H1 (cell line): Measurements from ENCODE around the gene ZNF316. TPM values are rescaled to one million over a fixed set of nuclear protein-coding genes. Genes with fewer than 3 reads are reported as not detected.
A peak's percentile ranks its signal among the peaks of the same experiment; 100 is the strongest.

ENCODE experiments used
- CTCF ChIA-PET: fragments of 300-600 bp; sonication (Branson Sonifier 250); formaldehyde crosslinking; loops from one replicate; lab custom pipeline; 2021; ENCODE audit not compliant: partially characterized antibody; lab: Charles Lee
- POLR2A ChIA-PET: fragments of 300-600 bp; sonication (Branson Sonifier 250); formaldehyde crosslinking; loops from one replicate; lab custom pipeline; 2021; ENCODE audit warnings: inconsistent platforms; ENCODE audit not compliant: partially characterized antibody; lab: Charles Lee
- DNase-seq, 2 experiments: peaks; one replicate each; pipeline versions ENCODE4 v3.0.0 to v3.0.0-alpha.2; 2010 to 2022; ENCODE audit warnings: low spot score in 2 of 2, low read depth in 1 of 2, mixed read lengths in 1 of 2
- FAIRE-seq: peaks from 2 replicates; lab custom pipeline; 2011; peaks lifted over from hg19 to GRCh38; lab: Jason Lieb, UNC
- H2AFZ ChIP-seq: 2 replicates; pipeline ENCODE4 v1.8.1; 2012; ENCODE audit warnings: low read length, inconsistent platforms
- H2AK5ac ChIP-seq: 2 replicates; pipeline ENCODE4 v1.6.1; 2013; ENCODE audit warnings: low read depth, low read length
- H2BK120ac ChIP-seq: replicated peaks from 2 replicates; pipeline ENCODE3; 2013; ENCODE audit warnings: low read depth, low read length, inconsistent platforms
- H2BK12ac ChIP-seq: 2 replicates; pipeline ENCODE4 v1.6.1; 2013; ENCODE audit warnings: low read depth, low read length
- H2BK15ac ChIP-seq: 2 replicates; pipeline ENCODE4 v1.6.1; 2013; ENCODE audit warnings: low read length
- H2BK20ac ChIP-seq: 2 replicates; pipeline ENCODE4 v1.6.1; 2013; ENCODE audit warnings: low read length
- H2BK5ac ChIP-seq: 2 replicates; pipeline ENCODE4 v1.6.1; 2013; ENCODE audit warnings: low read depth, low read length
- H3K14ac ChIP-seq: 2 replicates; pipeline ENCODE4 v1.6.1; 2013; ENCODE audit warnings: inconsistent platforms; ENCODE audit not compliant: insufficient read length
- H3K18ac ChIP-seq: 2 replicates; pipeline ENCODE4 v1.6.1; 2013; ENCODE audit warnings: low read length; ENCODE audit errors: extremely low read depth
- H3K23ac ChIP-seq: 2 replicates; pipeline ENCODE4 v1.6.1; 2013; ENCODE audit warnings: inconsistent platforms; ENCODE audit not compliant: insufficient read length
- H3K23me2 ChIP-seq: 2 replicates; pipeline ENCODE4 v1.6.1; 2013; ENCODE audit warnings: low read depth, low read length
- H3K27ac ChIP-seq: 2 replicates; pipeline ENCODE4 v1.6.1; 2011; ENCODE audit warnings: low read depth, low read length, inconsistent platforms
- H3K27me3 ChIP-seq, 4 experiments: replicated peaks in 1 of 4; 1 replicate in 1 of 4; 2 replicates in 3 of 4; pipeline versions ENCODE4 v1.6.1 to v1.8.1; 2011 to 2013; ENCODE audit warnings: low read length in 3 of 4, mild to moderate bottlenecking in 3 of 4, inconsistent platforms in 2 of 4, mixed read lengths in 2 of 4, moderate library complexity in 1 of 4; ENCODE audit not compliant: control insufficient read depth in 3 of 4, insufficient read depth in 3 of 4; ENCODE audit errors: extremely low read depth in 1 of 4
- H3K36me3 ChIP-seq, 4 experiments: 2 replicates each; pipeline versions ENCODE4 v1.6.1 to v1.8.1; 2011 to 2013; ENCODE audit warnings: mild to moderate bottlenecking in 4 of 4, low read length in 3 of 4, moderate library complexity in 2 of 4, control low read depth in 1 of 4, inconsistent platforms in 1 of 4; ENCODE audit not compliant: insufficient read depth in 4 of 4, control insufficient read depth in 2 of 4
- H3K4ac ChIP-seq: replicated peaks from 2 replicates; pipeline ENCODE3; 2013; ENCODE audit warnings: low read length, low read depth, mixed read lengths, inconsistent platforms; ENCODE audit not compliant: insufficient read length
- H3K4me1 ChIP-seq, 4 experiments: replicated peaks in 1 of 4; 1 replicate in 1 of 4; 2 replicates in 3 of 4; pipeline versions ENCODE4 v1.6.1 to v1.8.1; 2011 to 2013; ENCODE audit warnings: low read length in 3 of 4, inconsistent platforms in 2 of 4, mixed read lengths in 1 of 4; ENCODE audit not compliant: insufficient read depth in 4 of 4, control insufficient read depth in 3 of 4
- H3K4me2 ChIP-seq, 2 experiments: 2 replicates each; pipeline versions ENCODE4 v1.6.1 to v1.8.1; 2011 to 2013; ENCODE audit warnings: low read depth in 2 of 2, low read length in 2 of 2, control low read depth in 1 of 2, inconsistent platforms in 1 of 2, mild to moderate bottlenecking in 1 of 2; ENCODE audit not compliant: insufficient read depth in 1 of 2
- H3K4me3 ChIP-seq, 4 experiments: fragments of 200-600, 300-600 bp in 1 of 4; sonication (generic), shearing (Covaris generic), sonication (Bioruptor Twin) in 1 of 4; 2 replicates each; pipeline versions ENCODE4 v1.5.1 to v1.8.1; 2011 to 2016; ENCODE audit warnings: low read length in 4 of 4, low read depth in 3 of 4, control low read depth in 2 of 4, inconsistent platforms in 2 of 4, mild to moderate bottlenecking in 2 of 4, mixed read lengths in 1 of 4, moderate library complexity in 1 of 4; ENCODE audit not compliant: insufficient read depth in 2 of 4; ENCODE audit errors: extremely low read depth in 1 of 4
- H3K56ac ChIP-seq: replicated peaks from 2 replicates; pipeline ENCODE3; 2013; ENCODE audit warnings: low read depth, mild to moderate bottlenecking, mixed read lengths, low read length, inconsistent platforms; ENCODE audit not compliant: insufficient read length
- H3K79me1 ChIP-seq: 2 replicates; pipeline ENCODE4 v1.6.1; 2013; ENCODE audit warnings: low read depth, low read length, control low read depth
- H3K79me2 ChIP-seq, 2 experiments: 2 replicates each; pipeline versions ENCODE4 v1.6.1 to v1.8.1; 2012 to 2013; ENCODE audit warnings: low read length in 2 of 2, mild to moderate bottlenecking in 2 of 2, inconsistent platforms in 1 of 2; ENCODE audit not compliant: insufficient read depth in 2 of 2, control insufficient read depth in 1 of 2
- H3K9ac ChIP-seq, 4 experiments: replicated peaks in 1 of 4; 1 replicate in 1 of 4; 2 replicates in 3 of 4; pipeline versions ENCODE4 v1.6.1 to v1.8.1; 2011 to 2013; ENCODE audit warnings: low read depth in 3 of 4, low read length in 3 of 4, control low read depth in 2 of 4, mild to moderate bottlenecking in 2 of 4, moderate library complexity in 2 of 4, inconsistent platforms in 1 of 4; ENCODE audit errors: extremely low read depth in 1 of 4
- H3K9me3 ChIP-seq, 2 experiments: 2 replicates each; pipeline versions ENCODE4 v1.6.1 to v1.8.1; 2012 to 2013; ENCODE audit warnings: mild to moderate bottlenecking in 2 of 2, moderate library complexity in 2 of 2, control low read depth in 1 of 2, inconsistent platforms in 1 of 2, low read depth in 1 of 2, low read length in 1 of 2, mixed read lengths in 1 of 2; ENCODE audit not compliant: insufficient read depth in 2 of 2
- H4K20me1 ChIP-seq, 2 experiments: replicated peaks in 1 of 2; 2 replicates each; pipeline versions ENCODE3 to v1.8.1; 2011 to 2013; ENCODE audit warnings: inconsistent platforms in 2 of 2, low read length in 2 of 2, mild to moderate bottlenecking in 1 of 2; ENCODE audit not compliant: insufficient read depth in 2 of 2, control insufficient read depth in 1 of 2
- H4K5ac ChIP-seq: 2 replicates; pipeline ENCODE4 v1.6.1; 2013; ENCODE audit warnings: low read length, low read depth, mixed read lengths, inconsistent platforms; ENCODE audit not compliant: insufficient read length
- H4K8ac ChIP-seq: 2 replicates; pipeline ENCODE4 v1.8.0; 2013; ENCODE audit warnings: mild to moderate bottlenecking, moderate library complexity, low read length, inconsistent platforms; ENCODE audit not compliant: insufficient read depth; ENCODE audit errors: extremely low read depth
- H4K91ac ChIP-seq: replicated peaks from 2 replicates; pipeline ENCODE3; 2013; ENCODE audit warnings: low read length, mixed read lengths, inconsistent platforms; ENCODE audit not compliant: insufficient read length
- CBX8 ChIP-seq: fragments of 300-800, 300-1000 bp; sonication (generic); IDR thresholded peaks from 2 replicates; pipeline ENCODE4 v1.7.1; 2016; ENCODE audit warnings: low read depth, low read length, borderline replicate concordance
- EP300 ChIP-seq, 2 experiments: IDR thresholded peaks; 1 replicate in 1 of 2; 2 replicates in 1 of 2; pipeline ENCODE4 v1.6.1; 2011 to 2012; ENCODE audit warnings: low read depth in 2 of 2, low read length in 2 of 2, mild to moderate bottlenecking in 2 of 2, borderline replicate concordance in 1 of 2, inconsistent platforms in 1 of 2, moderate library complexity in 1 of 2
- GABPA ChIP-seq: IDR thresholded peaks from 2 replicates; pipeline ENCODE4 v1.6.1; 2011; ENCODE audit warnings: mild to moderate bottlenecking, low read length, moderate library complexity, borderline replicate concordance; ENCODE audit not compliant: insufficient read depth
- PHF8 ChIP-seq: fragments of 200-600 bp; sonication (generic); conservative IDR thresholded peaks from 2 replicates; pipeline ENCODE4 v1.7.1; 2012; ENCODE audit warnings: low read depth, mild to moderate bottlenecking, inconsistent platforms, low read length, moderate library complexity
- SAP30 ChIP-seq: fragments of 300-600 bp; sonication (generic); IDR thresholded peaks from 2 replicates; pipeline ENCODE4 v1.7.1; 2012; ENCODE audit warnings: low read length, moderate library complexity, mild to moderate bottlenecking, inconsistent platforms; ENCODE audit not compliant: insufficient read depth, insufficient replicate concordance
- SIN3A ChIP-seq, 2 experiments: IDR thresholded peaks in 1 of 2; conservative IDR thresholded peaks in 1 of 2; 2 replicates each; pipeline ENCODE4 v1.6.1; 2011 to 2012; ENCODE audit warnings: low read length in 2 of 2, improper control_type of control experiment in 1 of 2, low read depth in 1 of 2, mild to moderate bottlenecking in 1 of 2
- SUZ12 ChIP-seq: fragments of 200-600 bp; sonication (generic); IDR thresholded peaks from 2 replicates; pipeline ENCODE4 v1.6.1; 2012; ENCODE audit warnings: mild to moderate bottlenecking, inconsistent platforms, low read length, moderate library complexity, mixed read lengths
- TBP ChIP-seq: IDR thresholded peaks from 2 replicates; pipeline ENCODE4 v1.6.1; 2011; ENCODE audit warnings: low read depth, low read length, improper control_type of control experiment
- ZNF274 ChIP-seq: IDR thresholded peaks from 2 replicates; pipeline ENCODE4 v1.7.0; 2012; ENCODE audit warnings: low read length, borderline replicate concordance; ENCODE audit errors: extremely low read depth
- WGBS, 2 experiments: shearing (Covaris generic) in 1 of 2; methylation state at CpG; one replicate each; pipeline versions ENCODE4 v1.1.6 to v1.1.7; 2013 to 2015; ENCODE audit warnings: low lambda C conversion rate in 2 of 2, mixed read lengths in 2 of 2, inconsistent platforms in 1 of 2, low coverage in 1 of 2, missing lambda C conversion rate in 1 of 2; ENCODE audit not compliant: insufficient replicate concordance in 2 of 2, insufficient coverage in 1 of 2, insufficient read length in 1 of 2; ENCODE audit errors: extremely low coverage in 1 of 2, missing lambda C conversion rate in 1 of 2; 5-methylcytosine and 5-hydroxymethylcytosine counted together
- polyA plus RNA-seq, 7 experiments: library from polyadenylated mRNA; depleted of rRNA in 3 of 7; stranded (reverse) in 5 of 7; unstranded in 2 of 7; fragments of >200 nt in 5 of 7; fragments of 200-250 nt in 2 of 7; gene quantifications; 1 replicate in 5 of 7; 2 replicates in 1 of 7; 4 replicates in 1 of 7; pipeline versions ENCODE4 v1.2.1 to v1.2.3, GENCODE V29; 2011 to 2013; ENCODE audit warnings: missing spikeins in 2 of 7, mixed read lengths in 2 of 7
- total RNA-seq: library from RNA; stranded (reverse); fragmentation: NEBNext Ultra II Directional; extraction: Animal tissue kit (Norgen Biotek cat#: 25700); gene quantifications from 2 replicates; pipeline ENCODE4 v1.2.1, GENCODE V29; 2021

ZNF316 gene
- total and polyA plus RNA-seq, 2 of the 8 experiments (the other 6 are each of a cell fraction or from before 2014, with no cell fraction given), result 3.6 to 13.7 TPM

DNA sequence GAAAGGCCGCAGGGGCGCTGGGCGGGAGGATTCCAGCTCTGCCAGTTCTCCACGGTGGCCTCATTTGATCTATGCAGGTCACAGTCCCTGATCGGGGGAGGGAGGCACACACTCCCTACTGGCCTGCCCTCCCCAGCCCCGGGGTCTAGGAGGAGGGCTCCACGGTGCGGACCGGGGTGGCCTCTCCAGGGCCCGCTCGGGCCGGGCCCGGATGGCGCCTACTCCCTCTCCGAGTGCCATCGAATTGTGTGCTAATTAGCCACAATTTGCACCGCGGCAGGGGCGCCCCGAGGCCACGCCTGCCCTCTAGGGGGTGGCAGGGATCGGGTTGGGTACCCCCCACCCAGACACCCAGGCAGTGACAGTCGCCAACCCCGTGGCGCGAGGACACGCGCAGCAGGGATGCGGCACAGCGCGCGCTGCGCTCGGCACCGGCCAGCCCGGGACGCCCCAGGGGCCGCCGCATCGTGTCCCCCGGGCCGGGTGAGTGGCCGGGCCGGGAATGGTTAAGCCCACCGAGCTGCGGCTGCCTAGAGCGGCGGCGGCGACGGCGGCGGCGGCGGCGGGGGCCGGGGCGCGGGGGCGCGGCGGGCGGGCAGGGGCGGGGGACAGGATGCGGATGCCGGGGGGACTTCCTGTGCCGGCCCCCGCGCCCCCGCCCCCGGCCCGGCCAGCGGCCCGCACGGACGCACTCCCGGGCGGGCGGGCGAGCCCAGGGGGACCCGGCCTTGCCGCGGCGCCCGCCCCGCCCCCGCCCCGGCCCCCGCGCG, 22.0 kb upstream of the ZNF316 start, which contains the start of gene ZNF853:
TSS of gene ZNF853 (plus strand) at position 658 of the 770 bp plus-strand sequence. CDS start 565 bp downstream, outside the sequence.
- Histone ChIP-seq H3K56ac (peak within 1 kb of the TSS; percentile 17), H2BK15ac (no peak within 1 kb of the TSS; the same call in 1 of the 2 replicates), H3K27ac (0 out of 2 replicates have a peak within 1 kb of the TSS, but pooled peaks have one; percentile 5), H3K4ac (peak within 1 kb of the TSS; percentile 69), H2AFZ (peak within 1 kb of the TSS; percentile 57; the same call in 1 of the 2 replicates), H4K5ac (peak within 1 kb of the TSS; percentile 80), H3K4me1 (peaks cover 0 to 12% (median 7%) of the 10 kb centered on the region in 4 experiments; a peak in 5 of 7 replicates), H2BK5ac (peak within 1 kb of the TSS; percentile 66; the same call in 1 of the 2 replicates), H4K20me1 (peaks cover 0 to 1% of the 10 kb centered on the region in 2 experiments), H2BK20ac (0 out of 2 replicates have a peak within 1 kb of the TSS, but pooled peaks have one; percentile 6), H3K36me3 (0 out of 8 replicates have a peak, but pooled peaks cover 0 to 4% (median 1%) of the 10 kb centered on the region in 4 experiments), H3K4me3 (peak within 1 kb of the TSS; percentile 63 to 96 (median 78)), H3K79me2 (no peaks in the 10 kb centered on the region), H3K9me3 (no peaks in the 10 kb centered on the region), H3K79me1 (no peaks in the 10 kb centered on the region), H4K91ac (peak within 1 kb of the TSS; percentile 89), H2BK120ac (no peak within 1 kb of the TSS), H2BK12ac (peak within 1 kb of the TSS; percentile 50; the same call in 1 of the 2 replicates), H2AK5ac (0 out of 2 replicates have a peak within 1 kb of the TSS, but pooled peaks have one; percentile 32), H4K8ac (peak within 1 kb of the TSS; percentile 25), H3K4me2 (peak within 1 kb of the TSS; percentile 94 to 100), H3K18ac (peak within 1 kb of the TSS; percentile 90), H3K9ac (peak within 1 kb of the TSS; percentile 4 to 44 (median 34); a peak in 6 of 7 replicates), H3K27me3 (peaks cover 0 to 4% (median 0%) of the 10 kb centered on the region in 4 experiments; a peak in 1 of 7 replicates), H3K23me2 (peaks cover 7% of the 10 kb centered on the region; the same call in 1 of the 2 replicates), H3K14ac (no peak within 1 kb of the TSS), H3K23ac (no peak within 1 kb of the TSS)
- POLR2A ChIA-PET, result interaction anchor here (1.4 to 2.0 kb wide), 2 partner anchors 9 to 25 kb away, joined by 3 to 6 read pairs; partner anchors contain the start of gene INTS15
- CTCF ChIA-PET, result interaction anchor here (1.1 kb wide), 1 partner anchor 54 kb away, joined by 3 read pairs; no protein-coding TSS in a partner anchor
- DNase-seq (peak in 1 of 2 experiments; percentile 72), FAIRE-seq (no peak)
- WGBS, 2 experiments, result 3% methylated on average over 45 of the region's 91 CpGs; no CpG with 5 or more reads in 1 of the 2 experiments
- no peak for TF ChIP-seq SAP30
- TF ChIP-seq GABPA, result no peak
- no peak for TF ChIP-seq TBP
- TF ChIP-seq CBX8, result no peak
- TF ChIP-seq PHF8, result peak; percentile 47; the same call in 1 of the 2 replicates
- TF ChIP-seq ZNF274, result no peak
- TF ChIP-seq EP300 (IDR thresholded peaks at IDR 0.05; ENCODE audit: borderline replicate concordance in 1 of 2, low read depth in 2 of 2, low read length in 2 of 2), result no peak
- no peak; the same call in 1 of the 2 replicates for TF ChIP-seq SUZ12
- 0 out of 4 replicates have a peak, but pooled peaks of 1 of the 2 experiments have one; percentile 12 for TF ChIP-seq SIN3A (conservative IDR thresholded peaks at IDR 0.05 in 1 of 2, IDR thresholded peaks at IDR 0.05 in 1 of 2; ENCODE audit: low read depth in 1 of 2, low read length in 2 of 2)
